Calu3 (cell line): ENCODE measurements around the gene SLX9. TPM values are rescaled to one million over a fixed set of nuclear protein-coding genes. Genes with fewer than 3 reads are reported as not detected.

Experiments
- BruUV-seq: library from RNA; stranded (reverse); fragments of 400-500 nt; replicated peaks from 2 replicates; lab custom pipeline; 2021; lab: Mats Ljungman, UMichigan
- CTCF ChIA-PET: fragments of 300-600 bp; sonication (Branson Sonifier 250); formaldehyde crosslinking; loops from one replicate; lab custom pipeline; 2022; ENCODE audit warnings: antibody characterized with exemption; lab: Charles Lee
- DNase-seq: peaks from one replicate; pipeline ENCODE4 v3.0.0; 2022
- H3K27ac Mint-ChIP-seq: one replicate; pipeline ENCODE4 v1.8.0; 2022; ENCODE audit warnings: mixed read lengths; ENCODE audit not compliant: unreplicated experiment
- H3K27me3 Mint-ChIP-seq: one replicate; pipeline ENCODE4 v1.8.0; 2022; ENCODE audit warnings: mixed read lengths; ENCODE audit not compliant: unreplicated experiment
- H3K36me3 Mint-ChIP-seq: one replicate; pipeline ENCODE4 v1.8.0; 2022; ENCODE audit warnings: mild to moderate bottlenecking, moderate library complexity, mixed read lengths; ENCODE audit not compliant: insufficient read depth, unreplicated experiment
- H3K4me1 Mint-ChIP-seq: one replicate; pipeline ENCODE4 v1.8.0; 2022; ENCODE audit warnings: mild to moderate bottlenecking, low read depth, mixed read lengths; ENCODE audit not compliant: unreplicated experiment
- H3K4me3 Mint-ChIP-seq: one replicate; pipeline ENCODE4 v1.8.0; 2022; ENCODE audit warnings: mild to moderate bottlenecking, low read depth, moderate library complexity, mixed read lengths; ENCODE audit not compliant: unreplicated experiment
- H3K9me3 Mint-ChIP-seq: one replicate; pipeline ENCODE4 v1.8.0; 2022; ENCODE audit warnings: low read depth, mixed read lengths; ENCODE audit not compliant: unreplicated experiment
- intact Hi-C: fragments of 100-400 bp; cut with micrococcal nuclease; formaldehyde crosslinking; loops from one replicate; pipeline ENCODE4 v1.10.0; 2022; ENCODE audit not compliant: unreplicated experiment
- total RNA-seq: library from RNA; stranded (reverse); gene quantifications from 2 replicates; pipeline ENCODE4 v1.2.3, GENCODE V29; 2022
- TF ChIP-seq, protein P1 (sequence below): fragments of 200-600 bp; IDR thresholded peaks from one replicate; pipeline ENCODE4 v1.8.0; 2022; ENCODE audit warnings: antibody characterized with exemption; ENCODE audit not compliant: unreplicated experiment

Gene SLX9
- total RNA-seq, 1 experiment from 2014 or later = 24.6 TPM

- Mint-ChIP-seq H3K27ac (no peak overlapping the region), H3K36me3 (peaks cover 9% of the 10 kb centered on the region), H3K4me1 (no peaks in the 10 kb centered on the region), H3K9me3 (no peaks in the 10 kb centered on the region), H3K27me3 (no peaks in the 10 kb centered on the region), H3K4me3 (no peak overlapping the region)
- intact Hi-C loops = no loop called here
- no peak for DNase-seq
- CTCF ChIA-PET = no interaction called here
- TF ChIP-seq, protein P1, sequence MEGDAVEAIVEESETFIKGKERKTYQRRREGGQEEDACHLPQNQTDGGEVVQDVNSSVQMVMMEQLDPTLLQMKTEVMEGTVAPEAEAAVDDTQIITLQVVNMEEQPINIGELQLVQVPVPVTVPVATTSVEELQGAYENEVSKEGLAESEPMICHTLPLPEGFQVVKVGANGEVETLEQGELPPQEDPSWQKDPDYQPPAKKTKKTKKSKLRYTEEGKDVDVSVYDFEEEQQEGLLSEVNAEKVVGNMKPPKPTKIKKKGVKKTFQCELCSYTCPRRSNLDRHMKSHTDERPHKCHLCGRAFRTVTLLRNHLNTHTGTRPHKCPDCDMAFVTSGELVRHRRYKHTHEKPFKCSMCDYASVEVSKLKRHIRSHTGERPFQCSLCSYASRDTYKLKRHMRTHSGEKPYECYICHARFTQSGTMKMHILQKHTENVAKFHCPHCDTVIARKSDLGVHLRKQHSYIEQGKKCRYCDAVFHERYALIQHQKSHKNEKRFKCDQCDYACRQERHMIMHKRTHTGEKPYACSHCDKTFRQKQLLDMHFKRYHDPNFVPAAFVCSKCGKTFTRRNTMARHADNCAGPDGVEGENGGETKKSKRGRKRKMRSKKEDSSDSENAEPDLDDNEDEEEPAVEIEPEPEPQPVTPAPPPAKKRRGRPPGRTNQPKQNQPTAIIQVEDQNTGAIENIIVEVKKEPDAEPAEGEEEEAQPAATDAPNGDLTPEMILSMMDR = no peak
- BruUV-seq = no TSS peak
These were observed 37.9 kb downstream of the SLX9 start for GRCh38 chr21:44977616-44978340.

DNA sequence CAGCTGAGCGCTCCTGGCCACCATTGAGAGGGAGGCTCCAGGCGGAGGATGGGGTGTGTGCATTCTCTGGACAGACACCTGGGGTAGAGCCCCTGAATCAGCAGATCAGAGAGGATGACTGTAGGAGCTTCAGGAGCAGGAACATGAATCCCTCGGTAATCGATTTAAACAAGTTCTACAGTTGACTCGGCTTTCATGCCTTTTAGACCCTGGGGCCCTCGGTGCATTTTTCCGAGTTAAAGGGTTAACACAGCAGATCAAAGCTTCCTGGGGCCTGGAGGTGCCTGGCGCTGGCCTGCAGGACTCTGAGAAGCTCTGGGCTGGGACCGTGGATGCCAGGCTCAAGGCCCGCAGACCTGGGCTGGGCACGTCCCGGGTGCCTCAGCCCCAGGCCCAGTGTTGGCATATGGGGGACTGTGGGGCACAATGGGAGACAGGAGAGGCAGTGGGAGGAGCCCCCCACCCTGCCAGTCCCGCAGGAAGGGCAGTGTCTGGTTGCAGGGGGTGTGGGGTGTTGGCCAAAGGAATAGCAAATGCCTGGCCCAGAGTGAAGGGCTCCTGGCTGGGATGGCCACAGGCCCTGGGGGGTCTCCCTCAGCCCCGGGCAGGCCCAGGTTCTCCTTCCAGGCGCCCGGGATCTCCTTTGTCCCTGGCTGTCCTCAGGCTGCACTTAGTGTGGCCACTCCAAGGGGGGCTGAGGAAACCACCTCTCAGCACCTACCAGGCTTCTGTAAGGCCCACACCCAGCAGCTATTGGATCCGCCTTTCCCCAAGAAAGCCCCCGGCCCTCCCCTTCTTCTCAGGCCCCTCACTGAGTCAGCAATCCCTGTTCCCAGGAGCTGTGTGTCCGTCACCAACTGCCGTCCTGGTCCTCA is 40.1 kb downstream of the SLX9 start:
- Mint-ChIP-seq H3K9me3 (no peaks in the 10 kb centered on the region), H3K4me3 (no peak overlapping the region), H3K4me1 (no peaks in the 10 kb centered on the region), H3K36me3 (peaks cover 12% of the 10 kb centered on the region), H3K27me3 (no peaks in the 10 kb centered on the region), H3K27ac (no peak overlapping the region)
- intact Hi-C loops = no loop called here
- CTCF ChIA-PET = no interaction called here
- TF ChIP-seq, protein P1 = no peak
- BruUV-seq = no TSS peak
- DNase-seq = no peak

- no peak overlapping the region for H3K27ac Mint-ChIP-seq
- H3K27me3 Mint-ChIP-seq = no peaks in the 10 kb centered on the region
- TF ChIP-seq, protein P1 = no peak
- no TSS peak for BruUV-seq
- H3K4me3 Mint-ChIP-seq = no peak overlapping the region
- CTCF ChIA-PET = no interaction called here
- no peaks in the 10 kb centered on the region for H3K9me3 Mint-ChIP-seq
- peaks cover 14% of the 10 kb centered on the region for H3K36me3 Mint-ChIP-seq
- intact Hi-C loops = no loop called here
- no peak for DNase-seq
- no peaks in the 10 kb centered on the region for H3K4me1 Mint-ChIP-seq
These were observed 41.0 kb downstream of the SLX9 start for GRCh38 chr21:44980562-44981489.
